GM23338 (cell line): ENCODE data around the gene RBM12. TPM values are rescaled to one million over a fixed set of nuclear protein-coding genes. Genes with fewer than 3 reads are reported as not detected.

Source experiments
- ATAC-seq: fragments of 200-7000 bp; cut with Tn5 transposase; 3 replicates; pipeline ENCODE4 v1.9.1; 2020
- DNase-seq: peaks from one replicate; pipeline ENCODE4 v3.0.0-alpha.2; 2015; ENCODE audit warnings: low spot score
- H2AFZ ChIP-seq: fragments of 200-600 bp; sonication (generic); 2 replicates; pipeline ENCODE4 v1.8.0; 2016; ENCODE audit warnings: antibody characterized with exemption, mild to moderate bottlenecking, moderate library complexity
- H3F3A ChIP-seq: fragments of 200-600 bp; sonication (generic); replicated peaks from 2 replicates; pipeline ENCODE4 v1.8.0; 2017; ENCODE audit warnings: antibody characterized with exemption, mixed run types, low read depth
- H3K27ac ChIP-seq: fragments of 200-600 bp; sonication (generic); 2 replicates; pipeline ENCODE4 v1.6.1; 2016; ENCODE audit warnings: low read depth
- H3K27me3 ChIP-seq: fragments of 200-600 bp; sonication (generic); 2 replicates; pipeline ENCODE4 v1.8.0; 2016; ENCODE audit warnings: mild to moderate bottlenecking, mixed run types, moderate library complexity; ENCODE audit not compliant: insufficient read depth
- H3K36me3 ChIP-seq: fragments of 200-600 bp; sonication (generic); 2 replicates; pipeline ENCODE4 v1.8.0; 2016; ENCODE audit warnings: mild to moderate bottlenecking; ENCODE audit not compliant: insufficient read depth
- H3K4me1 ChIP-seq: fragments of 200-600 bp; sonication (generic); 2 replicates; pipeline ENCODE4 v1.8.0; 2016; ENCODE audit warnings: mild to moderate bottlenecking, moderate library complexity; ENCODE audit not compliant: insufficient read depth
- H3K4me2 ChIP-seq: fragments of 200-600 bp; sonication (generic); 2 replicates; pipeline ENCODE4 v1.7.1; 2017; ENCODE audit warnings: mixed run types
- H3K4me3 ChIP-seq: fragments of 200-600 bp; sonication (generic); 2 replicates; pipeline ENCODE4 v1.6.1; 2016; ENCODE audit warnings: mixed run types
- H3K79me2 ChIP-seq: fragments of 200-600 bp; sonication (generic); replicated peaks from 2 replicates; pipeline ENCODE4 v1.8.0; 2017; ENCODE audit warnings: mild to moderate bottlenecking; ENCODE audit not compliant: insufficient read depth
- H3K9me2 ChIP-seq: fragments of 200-600 bp; sonication (generic); 2 replicates; pipeline ENCODE4 v1.8.0; 2017; ENCODE audit not compliant: insufficient read depth
- H4K20me1 ChIP-seq: fragments of 200-600 bp; sonication (generic); replicated peaks from 2 replicates; pipeline ENCODE4 v1.8.0; 2017; ENCODE audit warnings: mild to moderate bottlenecking; ENCODE audit not compliant: insufficient read depth
- H3K27ac Mint-ChIP-seq: 2 replicates; pipeline ENCODE4 v1.8.0; 2020; ENCODE audit warnings: inconsistent platforms, mild to moderate bottlenecking, moderate library complexity, mixed read lengths
- H3K27me3 Mint-ChIP-seq: 3 replicates; pipeline ENCODE4 v1.8.0; 2022; ENCODE audit warnings: low read depth, mild to moderate bottlenecking, moderate library complexity, mixed read lengths, inconsistent platforms; ENCODE audit not compliant: insufficient read depth, poor library complexity
- H3K36me3 Mint-ChIP-seq: 3 replicates; pipeline ENCODE4 v1.8.0; 2021; ENCODE audit warnings: low read depth, mild to moderate bottlenecking, inconsistent platforms, moderate library complexity, mixed read lengths
- H3K4me1 Mint-ChIP-seq: 3 replicates; pipeline ENCODE4 v1.8.0; 2020; ENCODE audit warnings: mild to moderate bottlenecking, inconsistent platforms, mixed read lengths
- H3K4me3 Mint-ChIP-seq: 3 replicates; pipeline ENCODE4 v1.8.0; 2021; ENCODE audit warnings: moderate library complexity, mild to moderate bottlenecking, inconsistent platforms, mixed read lengths
- H3K9me3 Mint-ChIP-seq: 3 replicates; pipeline ENCODE4 v1.8.0; 2020; ENCODE audit warnings: moderate library complexity, mild to moderate bottlenecking, inconsistent platforms, mixed read lengths
- CREB1 ChIP-seq: fragments of 250-450 bp; sonication (Bioruptor Pico); IDR thresholded peaks from 2 replicates; pipeline ENCODE4 v1.5.0; 2020; ENCODE audit warnings: low read depth, mild to moderate bottlenecking, moderate library complexity
- ETS1 ChIP-seq: IDR thresholded peaks from 2 replicates; pipeline ENCODE4 v1.6.1; 2016; ENCODE audit warnings: antibody characterized with exemption
- EZH2 ChIP-seq: fragments of 200-600 bp; sonication (generic); IDR thresholded peaks from one replicate; pipeline ENCODE4 v1.8.0; 2017; ENCODE audit warnings: antibody characterized with exemption, mild to moderate bottlenecking, low read depth; ENCODE audit not compliant: unreplicated experiment
- EZH2phosphoT487 ChIP-seq: fragments of 200-600 bp; sonication (generic); IDR thresholded peaks from one replicate; pipeline ENCODE4 v1.8.1; 2018; ENCODE audit warnings: antibody characterized with exemption; ENCODE audit not compliant: unreplicated experiment
- NANOG ChIP-seq: IDR thresholded peaks from 2 replicates; pipeline ENCODE4 v1.6.1; 2016; ENCODE audit warnings: antibody characterized with exemption, borderline replicate concordance
- POLR2AphosphoS5 ChIP-seq: IDR thresholded peaks from 2 replicates; pipeline ENCODE4 v1.6.1; 2016; ENCODE audit warnings: antibody characterized with exemption, low read depth
- REST ChIP-seq: IDR thresholded peaks from one replicate; pipeline ENCODE4 v1.6.1; 2018; ENCODE audit warnings: antibody characterized with exemption; ENCODE audit not compliant: unreplicated experiment
- STAT1 ChIP-seq: IDR thresholded peaks from one replicate; pipeline ENCODE4 v1.6.1; 2016; ENCODE audit warnings: antibody characterized with exemption; ENCODE audit not compliant: unreplicated experiment
- ZNF114 ChIP-seq: fragments of 250-450 bp; sonication (Bioruptor Pico); IDR thresholded peaks from 2 replicates; pipeline ENCODE4 v1.5.0; 2020; ENCODE audit warnings: mild to moderate bottlenecking, moderate library complexity
- ZNF331 ChIP-seq: fragments of 250-450 bp; sonication (Bioruptor Pico); IDR thresholded peaks from 2 replicates; pipeline ENCODE4 v1.5.0; 2020; ENCODE audit warnings: low read depth, mild to moderate bottlenecking, moderate library complexity
- polyA plus RNA-seq: library from polyadenylated mRNA; unstranded; fragments of >200 nt; fragmentation: Nextera tagmentation; extraction: Ambion mirVana; gene quantifications from 2 replicates; pipeline ENCODE4 v1.2.1, GENCODE V29; 2016
- total RNA-seq: library from RNA; depleted of rRNA; stranded (reverse); fragments of >200 nt; shearing (Covaris generic); gene quantifications from 2 replicates; pipeline ENCODE4 v1.2.3, GENCODE V29; 2014

The RBM12 gene
- total and polyA plus RNA-seq, 2 experiments from 2014 or later: 22.3 to 82.2 TPM

- Histone ChIP-seq H2AFZ (peak overlapping the region; percentile 97; the same call in 1 of the 2 replicates), H3K79me2 (peaks cover 11% of the 10 kb centered on the region), H3K4me1 (peaks cover 12% of the 10 kb centered on the region), H3K27ac (peak overlapping the region; percentile 98), H3K36me3 (peaks cover 18% of the 10 kb centered on the region), H4K20me1 (peaks cover 10% of the 10 kb centered on the region; the same call in 1 of the 2 replicates), H3K4me2 (peak overlapping the region; percentile 99), H3K9me2 (no peaks in the 10 kb centered on the region), H3K4me3 (peak overlapping the region; percentile 99), H3F3A (peaks cover 63% of the 10 kb centered on the region), H3K27me3 (no peaks in the 10 kb centered on the region)
- peaks cover 14% of the 10 kb centered on the region for H3K27me3 Mint-ChIP-seq
- H3K4me1 Mint-ChIP-seq: peaks cover 17% of the 10 kb centered on the region
- DNase-seq: no peak
- TF ChIP-seq CREB1 (CRISPR knock-in tag) (no peak), EZH2phosphoT487 (no peak), ZNF331 (CRISPR knock-in tag) (no peak), REST (no peak), NANOG (no peak), ZNF114 (CRISPR knock-in tag) (no peak)
- H3K9me3 Mint-ChIP-seq: no peaks in the 10 kb centered on the region
- ATAC-seq: no peak
- peak overlapping the region; percentile 88 for H3K4me3 Mint-ChIP-seq
- peak overlapping the region; percentile 98 for H3K27ac Mint-ChIP-seq
- H3K36me3 Mint-ChIP-seq: peaks cover 47% of the 10 kb centered on the region
Measured at GRCh38 chr20:35699957-35700624, 35.4 kb upstream of the RBM12 start.

GRCh38 chr20:35699127-35699956 lies 34.6 kb upstream of the RBM12 start, which contains the start of the genes NFS1 and ROMO1:
TSS of gene NFS1 (minus strand) at chr20:35699352. CDS start at chr20:35699288, 64 bp downstream.
TSS of gene ROMO1 (plus strand) at chr20:35699405. CDS start at chr20:35699633, 228 bp downstream.
- no peaks in the 10 kb centered on the region for H3K27me3 ChIP-seq
- ATAC-seq (peak; percentile 89), DNase-seq (peak; percentile 95)
- Mint-ChIP-seq H3K27me3 (peaks cover 14% of the 10 kb centered on the region), H3K4me3 (peak within 1 kb of the TSS; percentile 88), H3K27ac (peak within 1 kb of the TSS; percentile 98), H3K36me3 (peaks cover 41% of the 10 kb centered on the region), H3K4me1 (peaks cover 17% of the 10 kb centered on the region), H3K9me3 (no peaks in the 10 kb centered on the region)
- peaks cover 10% of the 10 kb centered on the region; the same call in 1 of the 2 replicates for H4K20me1 ChIP-seq
- peak within 1 kb of the TSS; percentile 99 for H3K4me3 ChIP-seq
- H3K9me2 ChIP-seq: no peaks in the 10 kb centered on the region
- H3K79me2 ChIP-seq: peaks cover 11% of the 10 kb centered on the region
- H3F3A ChIP-seq: peaks cover 56% of the 10 kb centered on the region
- H3K4me2 ChIP-seq: peak within 1 kb of the TSS; percentile 99
- peak within 1 kb of the TSS; percentile 100 for H2AFZ ChIP-seq
- peak within 1 kb of the TSS; percentile 98 for H3K27ac ChIP-seq
- H3K4me1 ChIP-seq: peaks cover 12% of the 10 kb centered on the region
- H3K36me3 ChIP-seq: peaks cover 13% of the 10 kb centered on the region
- TF ChIP-seq EZH2 (no peak), CREB1 (CRISPR knock-in tag) (peak; percentile 92), STAT1 (no peak), ZNF331 (CRISPR knock-in tag) (no peak), POLR2AphosphoS5 (peak; percentile 93), REST (no peak), ETS1 (peak; percentile 84)
